ENCODE results near the gene HACD2. TPM values are rescaled to one million over a fixed set of nuclear protein-coding genes. Genes with fewer than 3 reads are reported as not detected.

Gene HACD2
- total RNA-seq, 1 donor from 2014 or later: 42.8 TPM

GRCh38 chr3:123511084-123511483 lies 73.8 kb downstream of the HACD2 start:
- peaks cover 22% of the 10 kb centered on the region for H3K36me3 ChIP-seq
- no peak for TF ChIP-seq CTCF (IDR thresholded peaks at IDR 0.05)
- H3K4me1 ChIP-seq: no peaks in the 10 kb centered on the region
- intact Hi-C loops (cut with DNase I): no loop called here
- no peaks in the 10 kb centered on the region for H3K9me3 ChIP-seq
- H3K27me3 ChIP-seq (ENCODE audit: low read depth): no peaks in the 10 kb centered on the region
- no peak overlapping the region for H3K27ac ChIP-seq
- no peak for ATAC-seq
- H3K4me3 ChIP-seq: no peak overlapping the region
- no peak for DNase-seq

GRCh38 chr3:123508178-123508577 lies 76.7 kb downstream of the HACD2 start:
- H3K36me3 ChIP-seq: peaks cover 17% of the 10 kb centered on the region
- no peak for ATAC-seq
- DNase-seq: no peak
- no peaks in the 10 kb centered on the region for H3K9me3 ChIP-seq
- no peaks in the 10 kb centered on the region for H3K27me3 ChIP-seq (ENCODE audit: low read depth)
- no peaks in the 10 kb centered on the region for H3K4me1 ChIP-seq
- TF ChIP-seq CTCF (IDR thresholded peaks at IDR 0.05): no peak
- H3K27ac ChIP-seq: no peak overlapping the region
- intact Hi-C loops (cut with DNase I): no loop called here
- no peak overlapping the region for H3K4me3 ChIP-seq

- peaks cover 12% of the 10 kb centered on the region for H3K36me3 ChIP-seq
- no peak for TF ChIP-seq CTCF (IDR thresholded peaks at IDR 0.05)
- no peaks in the 10 kb centered on the region for H3K4me1 ChIP-seq
- intact Hi-C loops (cut with DNase I): no loop called here
- no peak overlapping the region for H3K27ac ChIP-seq
- no peak overlapping the region for H3K4me3 ChIP-seq
- no peaks in the 10 kb centered on the region for H3K27me3 ChIP-seq (ENCODE audit: low read depth)
- no peak for ATAC-seq
- DNase-seq: no peak
- H3K9me3 ChIP-seq: no peaks in the 10 kb centered on the region
These were observed 79.0 kb downstream of the HACD2 start for GRCh38 chr3:123505820-123506219.

GRCh38 chr3:123503203-123503602 lies 81.7 kb downstream of the HACD2 start:
- no peak for DNase-seq
- TF ChIP-seq CTCF (IDR thresholded peaks at IDR 0.05): no peak
- H3K9me3 ChIP-seq: no peaks in the 10 kb centered on the region
- no peak overlapping the region for H3K27ac ChIP-seq
- H3K27me3 ChIP-seq (ENCODE audit: low read depth): no peaks in the 10 kb centered on the region
- peaks cover 29% of the 10 kb centered on the region for H3K36me3 ChIP-seq
- H3K4me1 ChIP-seq: no peaks in the 10 kb centered on the region
- H3K4me3 ChIP-seq: no peak overlapping the region
- ATAC-seq: no peak
- intact Hi-C loops (cut with DNase I): no loop called here

GRCh38 chr3:123499322-123499721 lies 85.5 kb downstream of the HACD2 start:
- H3K9me3 ChIP-seq: no peaks in the 10 kb centered on the region
- H3K36me3 ChIP-seq: peaks cover 45% of the 10 kb centered on the region
- no peaks in the 10 kb centered on the region for H3K27me3 ChIP-seq (ENCODE audit: low read depth)
- H3K4me1 ChIP-seq: no peaks in the 10 kb centered on the region
- intact Hi-C loops (cut with DNase I): no loop called here
- H3K4me3 ChIP-seq: no peak overlapping the region
- DNase-seq (no peak), ATAC-seq (no peak)
- H3K27ac ChIP-seq: no peak overlapping the region
- TF ChIP-seq CTCF (IDR thresholded peaks at IDR 0.05): no peak

- DNase-seq (no peak), ATAC-seq (no peak)
- H3K4me1 ChIP-seq: no peaks in the 10 kb centered on the region
- no peak overlapping the region for H3K4me3 ChIP-seq
- no peak overlapping the region for H3K27ac ChIP-seq
- TF ChIP-seq CTCF (IDR thresholded peaks at IDR 0.05): no peak
- H3K36me3 ChIP-seq: peaks cover 51% of the 10 kb centered on the region
- H3K27me3 ChIP-seq (ENCODE audit: low read depth): no peaks in the 10 kb centered on the region
- H3K9me3 ChIP-seq: no peaks in the 10 kb centered on the region
- intact Hi-C loops (cut with DNase I): no loop called here
These were observed 86.1 kb downstream of the HACD2 start for GRCh38 chr3:123498761-123499160.
